Breast epithelium (tissue), 4 donors: ENCODE results near the gene TMEM238. TPM values are rescaled to one million over a fixed set of nuclear protein-coding genes. Genes with fewer than 3 reads are reported as not detected.
A peak's percentile ranks its signal among the peaks of the same experiment; 100 is the strongest.

Source experiments
- DNase-seq, 2 donors: peaks; one replicate each; pipeline ENCODE4 v3.0.0-alpha.2; 2019; ENCODE audit warnings: low spot score in 2 of 2
- H3K27ac ChIP-seq, 2 donors: fragments of 200-600 bp; sonication (generic) in 1 of 2; one replicate each; pipeline ENCODE4 v1.5.1; 2016 to 2019; ENCODE audit warnings: mild to moderate bottlenecking in 1 of 2
- H3K27me3 ChIP-seq, 2 donors: fragments of 200-600 bp; sonication (generic) in 1 of 2; one replicate each; pipeline versions ENCODE4 v1.5.1 to v1.6.0; 2017 to 2019; ENCODE audit warnings: control low read depth in 1 of 2, mild to moderate bottlenecking in 1 of 2
- H3K36me3 ChIP-seq: fragments of 200-600 bp; one replicate; pipeline ENCODE4 v1.5.1; 2019
- H3K4me1 ChIP-seq, 2 donors: fragments of 200-600 bp; sonication (generic); one replicate each; pipeline ENCODE4 v1.5.1; 2016 to 2019; ENCODE audit warnings: control low read depth in 1 of 2
- H3K4me3 ChIP-seq, 3 donors: fragments of 200-600 bp; sonication (generic); 1 replicate in 2 of 3; 2 replicates in 1 of 3; pipeline ENCODE4 v1.5.1; 2016 to 2019; ENCODE audit warnings: mild to moderate bottlenecking in 3 of 3, moderate library complexity in 2 of 3
- H3K9me3 ChIP-seq, 2 donors: fragments of 200-600 bp; sonication (generic) in 1 of 2; one replicate each; pipeline ENCODE4 v1.5.1; 2016 to 2019; ENCODE audit warnings: control low read depth in 1 of 2
- POLR2A ChIP-seq: fragments of 450-650 bp; IDR thresholded peaks from one replicate; pipeline ENCODE4 v1.6.1; 2016; ENCODE audit warnings: antibody characterized with exemption, mild to moderate bottlenecking, moderate library complexity
- POLR2AphosphoS5 ChIP-seq, 3 donors: sonication (generic); formaldehyde crosslinking; IDR thresholded peaks; one replicate each; pipeline ENCODE4 v1.6.1; 2017; ENCODE audit warnings: antibody characterized with exemption in 3 of 3
- intact Hi-C: fragments of 100-400 bp; cut with DNase I; formaldehyde crosslinking; loops from one replicate; pipeline ENCODE4 v1.15.1; 2023; ENCODE audit warnings: low total_unique reads
- total RNA-seq, 3 donors: library from RNA; depleted of rRNA; stranded (reverse); fragments of >200 nt; gene quantifications; one replicate each; pipeline ENCODE4 v1.1.0, GENCODE V29; 2016
- TF ChIP-seq, protein P1 (sequence below), 3 donors: fragments of 450-650 bp; IDR thresholded peaks; one replicate each; pipeline ENCODE4 v1.5.1; 2016 to 2017; ENCODE audit warnings: antibody characterized with exemption in 3 of 3, mild to moderate bottlenecking in 3 of 3, moderate library complexity in 3 of 3

TMEM238 gene
- total RNA-seq, 3 donors from 2014 or later = 4.5 to 12.7 (median 9.8) TPM

DNA sequence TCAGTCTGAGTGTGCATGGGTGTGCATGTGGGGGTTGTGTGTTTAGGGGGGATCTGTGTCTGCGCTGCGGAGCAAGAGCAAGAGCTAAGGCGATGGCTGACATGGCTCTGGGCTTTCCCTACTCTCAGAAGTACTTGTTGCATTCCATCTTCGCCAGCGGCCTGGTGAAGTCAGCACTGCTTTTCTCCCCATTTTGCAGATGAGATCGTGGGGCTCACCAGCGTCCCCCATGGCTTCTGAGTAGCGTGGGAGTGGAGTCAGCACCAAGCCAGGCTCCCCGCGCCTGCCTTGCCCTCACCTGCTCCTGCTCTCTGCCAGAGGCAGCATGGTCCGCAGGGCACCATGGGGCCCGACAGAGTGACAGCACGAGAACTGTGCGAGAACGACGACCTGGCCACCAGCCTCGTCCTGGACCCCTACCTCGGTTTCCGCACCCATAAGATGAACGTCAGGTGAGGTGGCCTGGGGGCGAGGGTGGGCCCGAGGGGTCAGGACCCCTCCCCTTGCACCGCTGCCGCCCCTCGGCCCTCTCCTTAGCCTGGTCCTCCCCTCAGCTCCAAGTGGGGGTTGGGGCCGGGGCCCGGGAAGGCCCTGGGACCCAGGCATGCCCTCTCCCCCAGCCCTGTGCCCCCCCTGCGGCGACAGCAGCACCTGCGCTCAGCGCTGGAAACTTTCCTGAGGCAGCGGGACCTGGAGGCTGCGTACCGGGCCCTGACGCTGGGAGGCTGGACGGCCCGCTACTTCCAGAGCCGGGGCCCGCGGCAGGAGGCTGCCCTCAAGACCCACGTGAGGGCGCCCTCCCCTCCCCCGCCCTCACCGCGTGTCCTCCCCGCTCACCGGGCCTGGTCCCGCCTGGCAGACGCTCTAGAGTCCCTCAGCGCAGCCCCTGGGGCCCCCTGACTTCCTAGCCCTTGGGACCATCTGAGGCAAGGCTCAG is 42.2 kb downstream of the TMEM238 start:
- Histone ChIP-seq H3K27me3 (no peaks in the 10 kb centered on the region), H3K36me3 (no peaks in the 10 kb centered on the region), H3K27ac (no peak overlapping the region), H3K4me3 (peak overlapping the region in 2 of 3 donors; percentile 85 to 87), H3K4me1 (no peaks in the 10 kb centered on the region), H3K9me3 (no peaks in the 10 kb centered on the region)
- no peak for DNase-seq
- TF ChIP-seq POLR2AphosphoS5 (IDR thresholded peaks at IDR 0.05) (no peak), POLR2A (no peak)
- TF ChIP-seq, protein P1, sequence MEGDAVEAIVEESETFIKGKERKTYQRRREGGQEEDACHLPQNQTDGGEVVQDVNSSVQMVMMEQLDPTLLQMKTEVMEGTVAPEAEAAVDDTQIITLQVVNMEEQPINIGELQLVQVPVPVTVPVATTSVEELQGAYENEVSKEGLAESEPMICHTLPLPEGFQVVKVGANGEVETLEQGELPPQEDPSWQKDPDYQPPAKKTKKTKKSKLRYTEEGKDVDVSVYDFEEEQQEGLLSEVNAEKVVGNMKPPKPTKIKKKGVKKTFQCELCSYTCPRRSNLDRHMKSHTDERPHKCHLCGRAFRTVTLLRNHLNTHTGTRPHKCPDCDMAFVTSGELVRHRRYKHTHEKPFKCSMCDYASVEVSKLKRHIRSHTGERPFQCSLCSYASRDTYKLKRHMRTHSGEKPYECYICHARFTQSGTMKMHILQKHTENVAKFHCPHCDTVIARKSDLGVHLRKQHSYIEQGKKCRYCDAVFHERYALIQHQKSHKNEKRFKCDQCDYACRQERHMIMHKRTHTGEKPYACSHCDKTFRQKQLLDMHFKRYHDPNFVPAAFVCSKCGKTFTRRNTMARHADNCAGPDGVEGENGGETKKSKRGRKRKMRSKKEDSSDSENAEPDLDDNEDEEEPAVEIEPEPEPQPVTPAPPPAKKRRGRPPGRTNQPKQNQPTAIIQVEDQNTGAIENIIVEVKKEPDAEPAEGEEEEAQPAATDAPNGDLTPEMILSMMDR (IDR thresholded peaks at IDR 0.05) = no peak
- intact Hi-C loops = no loop called here

DNA sequence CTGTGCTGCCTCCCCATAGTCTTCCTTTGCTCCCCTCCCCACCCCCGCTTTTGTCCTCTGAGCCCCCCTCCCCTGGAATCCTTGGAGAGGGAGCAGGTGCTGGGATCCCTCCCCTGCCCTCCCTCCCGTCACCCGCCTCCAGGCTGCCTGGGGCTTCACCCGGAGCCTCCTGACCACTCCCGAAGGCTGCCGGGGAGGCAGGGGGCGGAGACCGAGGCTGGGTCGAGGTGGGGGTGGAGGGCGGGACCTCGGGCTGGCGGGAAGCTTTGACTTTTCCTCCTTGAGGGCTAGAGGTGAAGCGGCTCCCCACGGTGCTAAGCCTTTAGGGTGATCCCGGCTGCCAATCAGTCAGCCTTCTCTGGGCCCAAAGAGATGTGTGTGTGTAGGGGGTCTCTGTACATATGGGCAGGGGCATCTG is 42.9 kb downstream of the TMEM238 start:
- Histone ChIP-seq H3K4me1 (no peaks in the 10 kb centered on the region), H3K4me3 (peak overlapping the region; percentile 74 to 87 (median 85)), H3K27ac (peak overlapping the region; percentile 96 to 99), H3K9me3 (no peaks in the 10 kb centered on the region), H3K36me3 (no peaks in the 10 kb centered on the region), H3K27me3 (no peaks in the 10 kb centered on the region)
- peak; percentile 59 to 61 for DNase-seq
- no peak for TF ChIP-seq POLR2AphosphoS5 (IDR thresholded peaks at IDR 0.05)
- TF ChIP-seq, protein P1 (IDR thresholded peaks at IDR 0.05) = no peak
- no peak for TF ChIP-seq POLR2A
- intact Hi-C loops = no loop called here

DNA sequence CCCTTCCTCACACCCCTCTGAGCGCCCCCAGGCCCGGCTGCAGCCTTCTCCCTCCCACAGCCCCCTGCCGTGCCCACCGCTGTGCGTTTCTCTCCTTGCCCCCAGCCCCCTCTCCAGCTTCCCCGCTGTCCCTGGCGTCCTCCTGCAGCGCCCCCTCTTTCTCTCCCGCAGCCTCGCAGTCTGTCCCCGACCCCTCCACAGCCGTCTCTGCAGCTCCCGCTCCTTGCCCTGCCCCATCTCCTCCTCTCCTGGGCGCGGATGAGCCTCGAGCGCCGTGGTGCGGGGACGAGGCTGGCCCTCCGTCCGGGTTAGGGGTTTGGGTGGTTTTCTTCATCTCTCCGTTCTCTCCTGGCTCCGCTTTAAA is 43.3 kb downstream of the TMEM238 start:
- peak overlapping the region; percentile 96 to 99 for H3K27ac ChIP-seq
- no peaks in the 10 kb centered on the region for H3K36me3 ChIP-seq
- peak overlapping the region; percentile 74 to 87 (median 85) for H3K4me3 ChIP-seq
- intact Hi-C loops = no loop called here
- H3K27me3 ChIP-seq = no peaks in the 10 kb centered on the region
- H3K9me3 ChIP-seq = no peaks in the 10 kb centered on the region
- H3K4me1 ChIP-seq = no peaks in the 10 kb centered on the region
- no peak for TF ChIP-seq POLR2A
- no peak for TF ChIP-seq POLR2AphosphoS5 (IDR thresholded peaks at IDR 0.05)
- TF ChIP-seq, protein P1 (IDR thresholded peaks at IDR 0.05) = no peak
- peak in 1 of 2 donors; percentile 30 for DNase-seq

DNA sequence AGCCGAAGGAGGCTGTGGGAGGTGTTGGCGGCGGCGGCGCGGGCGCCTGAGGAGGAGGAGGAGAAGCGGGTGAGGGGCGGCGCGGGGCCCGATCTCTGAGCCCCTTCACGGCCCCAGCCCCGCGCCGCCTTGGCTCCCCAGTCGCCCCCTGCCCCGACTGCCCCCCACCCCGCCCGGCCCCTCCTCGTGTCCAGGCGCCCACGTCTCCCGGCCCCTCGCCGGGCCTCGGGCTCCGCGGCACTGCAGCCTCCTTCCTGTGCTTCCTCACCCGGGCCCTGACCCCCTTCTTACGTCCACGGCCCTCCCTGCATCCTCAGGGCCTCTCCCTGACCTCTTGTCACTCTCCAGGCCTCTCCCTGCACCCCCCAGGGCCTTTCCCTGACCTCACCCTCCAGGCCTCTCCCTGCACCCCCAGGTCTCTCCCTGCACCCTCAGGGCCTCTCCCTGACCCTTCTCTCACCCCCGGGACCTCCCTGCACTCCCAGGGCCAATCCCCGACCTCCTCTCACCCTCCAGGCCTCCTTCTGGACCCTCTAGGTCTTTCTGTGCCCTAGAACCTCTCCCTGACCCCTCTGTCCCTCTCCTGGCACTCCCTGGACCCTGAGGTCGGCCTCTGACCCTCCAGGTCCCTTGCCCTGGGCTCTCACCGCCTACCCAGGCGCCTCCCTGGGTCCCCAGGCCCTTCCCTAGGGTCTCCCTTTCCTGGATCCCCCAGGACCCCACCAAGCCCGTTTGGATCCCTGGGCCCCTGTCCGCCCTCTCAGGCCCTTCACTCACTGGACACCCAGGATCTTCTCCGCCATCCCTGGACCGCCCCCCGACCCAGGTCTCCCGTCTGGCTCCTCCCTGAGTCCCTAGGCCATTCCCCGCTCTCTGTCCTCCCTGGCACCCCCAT is 44.0 kb downstream of the TMEM238 start:
- Histone ChIP-seq H3K27ac (peak overlapping the region; percentile 96 to 99), H3K9me3 (no peaks in the 10 kb centered on the region), H3K4me1 (no peaks in the 10 kb centered on the region), H3K4me3 (peak overlapping the region; percentile 74 to 87 (median 85)), H3K36me3 (no peaks in the 10 kb centered on the region), H3K27me3 (no peaks in the 10 kb centered on the region)
- no peak for TF ChIP-seq POLR2A
- TF ChIP-seq POLR2AphosphoS5 (IDR thresholded peaks at IDR 0.05) = peak in 2 of 3 donors; percentile 72 to 99
- TF ChIP-seq, protein P1 (IDR thresholded peaks at IDR 0.05) = no peak
- DNase-seq = peak in 1 of 2 donors; percentile 30
- intact Hi-C loops = no loop called here
